HepG2 (cell line): Measurements from ENCODE around the gene PELI1. TPM values are rescaled to one million over a fixed set of nuclear protein-coding genes. Genes with fewer than 3 reads are reported as not detected.

ENCODE experiments used
- ATAC-seq: fragments of 200-7000 bp; cut with Tn5 transposase; 3 replicates; pipeline ENCODE4 v1.9.1; 2020; ENCODE audit warnings: mild to moderate bottlenecking, moderate library complexity
- BruUV-seq: library from RNA; stranded (reverse); fragments of 400-500 nt; replicated peaks from 2 replicates; lab custom pipeline; 2021; lab: Mats Ljungman, UMichigan
- CTCF ChIA-PET: fragments of 300-600 bp; formaldehyde crosslinking; extraction: SDS; loops from one replicate; lab custom pipeline; 2021; ENCODE audit warnings: low total read pairs, inconsistent platforms, low intra/inter-chr PET ratio; lab: Yijun Ruan, JAX
- POLR2A ChIA-PET: fragments of 350-600 bp; sonication (Branson Sonifier 250); formaldehyde crosslinking; loops from one replicate; lab custom pipeline; 2020; ENCODE audit warnings: antibody characterized with exemption, inconsistent platforms; lab: Yijun Ruan, JAX
- DNase-seq: peaks from one replicate; pipeline ENCODE4 v3.0.0-alpha.2; 2015; ENCODE audit warnings: low spot score
- FAIRE-seq: peaks from 3 replicates; lab custom pipeline; 2011; peaks lifted over from hg19 to GRCh38; lab: Jason Lieb, UNC
- H2AFZ ChIP-seq: one replicate; pipeline ENCODE4 v1.6.1; 2011; ENCODE audit warnings: low read length, inconsistent platforms
- H3K27ac ChIP-seq: fragments of 300-600 bp; 3 replicates; pipeline ENCODE4 v1.8.0; 2011; ENCODE audit warnings: mixed run types, mild to moderate bottlenecking, mixed read lengths, low read length, inconsistent platforms; ENCODE audit not compliant: insufficient read depth; ENCODE audit errors: extremely low read length
- H3K27me3 ChIP-seq, 2 experiments: fragments of 200-600 bp in 1 of 2; 2 replicates in 1 of 2; 3 replicates in 1 of 2; pipeline versions ENCODE4 v1.6.0 to v1.8.0; 2011; ENCODE audit warnings: low read length in 2 of 2, mild to moderate bottlenecking in 2 of 2, moderate library complexity in 2 of 2, inconsistent platforms in 1 of 2; ENCODE audit not compliant: insufficient read depth in 2 of 2, control insufficient read depth in 1 of 2
- H3K36me3 ChIP-seq, 2 experiments: fragments of 200-600 bp in 1 of 2; replicated peaks in 1 of 2; 2 replicates in 1 of 2; 3 replicates in 1 of 2; pipeline versions ENCODE4 v1.5.1 to v1.8.0; 2011; ENCODE audit warnings: low read length in 2 of 2, inconsistent platforms in 1 of 2; ENCODE audit not compliant: insufficient read depth in 2 of 2, control insufficient read depth in 1 of 2
- H3K4me1 ChIP-seq: 2 replicates; pipeline ENCODE4 v1.5.1; 2012; ENCODE audit warnings: low read length, inconsistent platforms; ENCODE audit not compliant: insufficient read depth
- H3K4me2 ChIP-seq: 2 replicates; pipeline ENCODE4 v1.6.0; 2011; ENCODE audit warnings: low read depth, low read length, inconsistent platforms
- H3K4me3 ChIP-seq, 3 experiments: fragments of 200-600 bp in 1 of 3; sonication (generic), shearing (Covaris generic) in 1 of 3; replicated peaks in 1 of 3; 2 replicates each; pipeline ENCODE4 v1.5.1; 2011 to 2016; ENCODE audit warnings: low read length in 3 of 3, inconsistent platforms in 2 of 3, low read depth in 2 of 3, mild to moderate bottlenecking in 2 of 3, control low read depth in 1 of 3, mixed read lengths in 1 of 3; ENCODE audit not compliant: insufficient read depth in 1 of 3
- H3K79me2 ChIP-seq: one replicate; pipeline ENCODE4 v1.6.1; 2011; ENCODE audit warnings: low read length, inconsistent platforms; ENCODE audit not compliant: insufficient read depth
- H3K9ac ChIP-seq: 2 replicates; pipeline ENCODE4 v1.6.0; 2011; ENCODE audit warnings: mild to moderate bottlenecking, low read depth, low read length, inconsistent platforms; ENCODE audit not compliant: insufficient read depth
- H3K9me3 ChIP-seq: 2 replicates; pipeline ENCODE4 v1.5.1; 2012; ENCODE audit warnings: mild to moderate bottlenecking, low read length
- H4K20me1 ChIP-seq: 2 replicates; pipeline ENCODE4 v1.6.0; 2011; ENCODE audit warnings: inconsistent platforms, mild to moderate bottlenecking, low read length, moderate library complexity; ENCODE audit not compliant: insufficient read depth
- HINFP ChIP-seq: sonication (generic); formaldehyde crosslinking; IDR thresholded peaks from 2 replicates; pipeline ENCODE4 v1.4.0; 2020; ENCODE audit warnings: low read depth, mild to moderate bottlenecking, missing genetic modification reagents
- HOXA3 ChIP-seq: sonication (generic); formaldehyde crosslinking; IDR thresholded peaks from 2 replicates; pipeline ENCODE4 v1.5.0; 2020; ENCODE audit warnings: missing genetic modification reagents
- KDM2A ChIP-seq: sonication (generic); formaldehyde crosslinking; IDR thresholded peaks from 2 replicates; pipeline ENCODE4 v1.4.0; 2020; ENCODE audit warnings: low read depth, missing genetic modification reagents, borderline replicate concordance
- PCBP2 ChIP-seq: fragments of 200-400 bp; formaldehyde crosslinking; optimal IDR thresholded peaks from 2 replicates; pipeline ENCODE3; 2018; ENCODE audit warnings: low read length, low read depth; ENCODE audit not compliant: poor library complexity, severe bottlenecking
- SIN3B ChIP-seq: fragments of 150-350 bp; IDR thresholded peaks from 2 replicates; pipeline ENCODE4 v1.6.1; 2014; ENCODE audit warnings: low read length
- ZFP41 ChIP-seq: sonication (generic); formaldehyde crosslinking; IDR thresholded peaks from 2 replicates; pipeline ENCODE4 v1.4.0; 2020; ENCODE audit warnings: mild to moderate bottlenecking, missing genetic modification reagents, borderline replicate concordance
- ZNF274 ChIP-seq: sonication (generic); formaldehyde crosslinking; IDR thresholded peaks from 2 replicates; pipeline ENCODE4 v1.5.1; 2020; ENCODE audit warnings: mild to moderate bottlenecking, missing genetic modification reagents
- ZNF574 ChIP-seq: sonication (generic); formaldehyde crosslinking; IDR thresholded peaks from 2 replicates; pipeline ENCODE4 v1.4.0; 2020; ENCODE audit warnings: missing genetic modification reagents
- ZNF672 ChIP-seq: sonication (generic); formaldehyde crosslinking; IDR thresholded peaks from 2 replicates; pipeline ENCODE4 v1.8.1; 2022; ENCODE audit warnings: missing genetic modification reagents
- ZNF678 ChIP-seq: sonication (generic); formaldehyde crosslinking; IDR thresholded peaks from 2 replicates; pipeline ENCODE4 v1.4.0; 2020; ENCODE audit warnings: mild to moderate bottlenecking, missing genetic modification reagents
- ZNF879 ChIP-seq: sonication (generic); formaldehyde crosslinking; IDR thresholded peaks from 2 replicates; pipeline ENCODE4 v1.8.1; 2023; ENCODE audit warnings: missing genetic modification reagents
- WGBS: methylation state at CpG from one replicate; pipeline ENCODE4 v1.1.6; 2017; ENCODE audit warnings: low lambda C conversion rate; 5-methylcytosine and 5-hydroxymethylcytosine counted together
- in situ Hi-C: cut with HindIII; loops from 2 replicates; pipeline ENCODE4 v1.10.0; 2017; ENCODE audit warnings: low pct_unique_long_range_greater_than_20kb; ENCODE audit not compliant: extremely low pct_ligation_motif_present
- intact Hi-C: fragments of 100-400 bp; cut with micrococcal nuclease; formaldehyde crosslinking; loops from one replicate; pipeline ENCODE4 v1.10.0; 2022; ENCODE audit not compliant: unreplicated experiment
- polyA plus RNA-seq, 8 experiments: library from polyadenylated mRNA; depleted of rRNA in 3 of 8; stranded (reverse) in 7 of 8; unstranded in 1 of 8; fragments of >200 nt; fragmentation: Illumina TruSeq in 4 of 8; extraction: Trizol in 4 of 8; gene quantifications; 2 replicates each; pipeline versions ENCODE4 v1.2.1 to v1.2.3, GENCODE V29; 2011 to 2016; ENCODE audit warnings: low read depth in 4 of 8, missing spikeins in 1 of 8, mixed read lengths in 1 of 8; ENCODE audit not compliant: insufficient read depth in 1 of 8
- total RNA-seq, 5 experiments: library from RNA; depleted of rRNA; stranded (reverse); fragments of >200 nt; fragmentation: Illumina TruSeq; extraction: Trizol; gene quantifications; 2 replicates each; pipeline ENCODE4 v1.2.3, GENCODE V29; 2016; ENCODE audit warnings: low read depth in 1 of 5

Gene PELI1
- total and polyA plus RNA-seq, 2 of the 13 experiments (the other 11 are each of a cell fraction or from before 2014, with no cell fraction given) = 12.5 to 16.2 TPM

- Histone ChIP-seq H3K4me1 (peaks cover 60% of the 10 kb centered on the region), H3K9ac (no peak overlapping the region), H4K20me1 (no peaks in the 10 kb centered on the region), H2AFZ (no peak overlapping the region), H3K9me3 (no peaks in the 10 kb centered on the region), H3K27me3 (no peaks in the 10 kb centered on the region), H3K36me3 (no peaks in the 10 kb centered on the region), H3K27ac (no peak overlapping the region), H3K4me2 (no peak overlapping the region), H3K4me3 (no peak overlapping the region), H3K79me2 (peaks cover 56% of the 10 kb centered on the region)
- in situ Hi-C loops (no loop called here), intact Hi-C loops (no loop called here)
- TF ChIP-seq ZNF672 (CRISPR knock-in tag) (no peak), ZNF678 (CRISPR knock-in tag) (no peak), KDM2A (no peak), ZNF274 (CRISPR knock-in tag) (no peak), SIN3B (no peak), HINFP (CRISPR knock-in tag) (no peak), PCBP2 (no peak), ZNF574 (no peak), HOXA3 (CRISPR knock-in tag) (no peak), ZNF879 (CRISPR knock-in tag) (no peak), ZFP41 (CRISPR knock-in tag) (no peak)
- ATAC-seq (no peak), FAIRE-seq (no peak), DNase-seq (no peak)
- CTCF ChIA-PET = no interaction called here
- POLR2A ChIA-PET = no interaction called here
- WGBS = 95% methylated on average over 2 of the region's 2 CpGs
- no TSS peak for BruUV-seq
These were observed 32.8 kb downstream of the PELI1 start for GRCh38 chr2:64111426-64111825.
